Duodenal mucosa (tissue), 2 donors: ENCODE results near the gene OR5AU1.

Experiments used
- H3K27ac ChIP-seq: one replicate; pipeline ENCODE4 v1.7.0; 2013; ENCODE audit warnings: low read depth, low read length
- H3K27me3 ChIP-seq, 2 donors: one replicate each; pipeline ENCODE4 v1.7.0; 2013; ENCODE audit warnings: low read length in 2 of 2, control low read depth in 1 of 2; ENCODE audit not compliant: insufficient read depth in 2 of 2, control insufficient read depth in 1 of 2
- H3K36me3 ChIP-seq, 2 donors: one replicate each; pipeline ENCODE4 v1.7.0; 2013; ENCODE audit warnings: low read length in 2 of 2, control low read depth in 1 of 2; ENCODE audit not compliant: insufficient read depth in 2 of 2, control insufficient read depth in 1 of 2
- H3K4me1 ChIP-seq, 2 donors: one replicate each; pipeline ENCODE4 v1.7.0; 2013; ENCODE audit warnings: low read length in 2 of 2, control low read depth in 1 of 2; ENCODE audit not compliant: insufficient read depth in 2 of 2, control insufficient read depth in 1 of 2
- H3K4me3 ChIP-seq, 2 donors: one replicate each; pipeline ENCODE4 v1.7.0; 2013; ENCODE audit warnings: low read length in 2 of 2, low read depth in 1 of 2
- H3K9ac ChIP-seq, 2 donors: one replicate each; pipeline ENCODE4 v1.7.0; 2013; ENCODE audit warnings: low read length in 2 of 2, low read depth in 1 of 2
- H3K9me3 ChIP-seq, 2 donors: one replicate each; pipeline ENCODE4 v1.7.0; 2013; ENCODE audit warnings: low read length in 2 of 2, control low read depth in 1 of 2; ENCODE audit not compliant: control insufficient read depth in 1 of 2

The OR5AU1 gene

GRCh38 chr14:21155963-21156362, at the start of gene OR5AU1:
TSS of gene OR5AU1 (minus strand) at chr14:21156063. CDS start at chr14:21155872, 191 bp downstream.
- peaks cover 4 to 5% of the 10 kb centered on the region in 2 donors for H3K27me3 ChIP-seq
- no peaks in the 10 kb centered on the region for H3K4me1 ChIP-seq
- H3K36me3 ChIP-seq: no peaks in the 10 kb centered on the region
- no peak within 1 kb of the TSS for H3K9ac ChIP-seq
- H3K9me3 ChIP-seq: no peaks in the 10 kb centered on the region
- no peak within 1 kb of the TSS for H3K4me3 ChIP-seq
- H3K27ac ChIP-seq: no peak within 1 kb of the TSS

DNA sequence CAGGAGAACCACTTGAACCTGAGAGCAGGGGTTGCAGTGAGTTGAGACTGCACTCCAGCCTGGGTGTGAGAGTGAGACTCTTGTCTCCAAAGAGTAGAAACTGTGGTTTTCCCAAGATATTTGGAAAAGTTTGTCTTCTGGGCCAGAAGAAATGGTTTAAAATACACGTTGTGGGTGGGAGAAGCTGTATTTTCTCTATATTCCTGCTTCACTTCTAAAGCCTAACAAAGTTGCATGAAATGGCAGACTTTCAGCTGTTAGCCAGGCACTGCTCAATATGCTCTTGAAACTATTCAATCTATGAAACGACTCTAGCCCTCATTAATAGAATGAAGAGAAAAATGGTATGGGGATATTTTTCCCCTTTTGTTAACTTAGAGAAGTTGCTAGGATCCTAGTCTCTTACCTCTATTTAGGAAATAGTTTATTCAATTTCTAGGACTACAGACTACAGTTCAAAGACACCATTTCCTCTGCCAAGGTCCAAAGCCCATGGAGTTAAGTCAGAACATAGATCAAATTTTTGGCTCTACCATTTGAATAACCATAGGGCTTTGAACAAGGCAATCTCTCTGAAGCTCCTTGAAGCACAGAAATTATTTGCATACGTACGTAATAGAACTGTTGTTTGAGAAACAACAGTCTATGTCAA, 49.3 kb upstream of the OR5AU1 start:
- H3K27ac ChIP-seq: no peak overlapping the region
- H3K9me3 ChIP-seq: no peaks in the 10 kb centered on the region
- H3K4me1 ChIP-seq: no peaks in the 10 kb centered on the region
- no peak overlapping the region for H3K9ac ChIP-seq
- H3K36me3 ChIP-seq: peaks cover 37 to 50% of the 10 kb centered on the region in 2 donors
- no peaks in the 10 kb centered on the region for H3K27me3 ChIP-seq
- H3K4me3 ChIP-seq: no peak overlapping the region

- Histone ChIP-seq H3K27ac (no peak overlapping the region), H3K9me3 (no peaks in the 10 kb centered on the region), H3K27me3 (no peaks in the 10 kb centered on the region), H3K4me1 (no peaks in the 10 kb centered on the region), H3K9ac (no peak overlapping the region), H3K36me3 (peaks cover 35 to 43% of the 10 kb centered on the region in 2 donors), H3K4me3 (no peak overlapping the region)
Measured at GRCh38 chr14:21204167-21205025, 48.5 kb upstream of the OR5AU1 start.

DNA sequence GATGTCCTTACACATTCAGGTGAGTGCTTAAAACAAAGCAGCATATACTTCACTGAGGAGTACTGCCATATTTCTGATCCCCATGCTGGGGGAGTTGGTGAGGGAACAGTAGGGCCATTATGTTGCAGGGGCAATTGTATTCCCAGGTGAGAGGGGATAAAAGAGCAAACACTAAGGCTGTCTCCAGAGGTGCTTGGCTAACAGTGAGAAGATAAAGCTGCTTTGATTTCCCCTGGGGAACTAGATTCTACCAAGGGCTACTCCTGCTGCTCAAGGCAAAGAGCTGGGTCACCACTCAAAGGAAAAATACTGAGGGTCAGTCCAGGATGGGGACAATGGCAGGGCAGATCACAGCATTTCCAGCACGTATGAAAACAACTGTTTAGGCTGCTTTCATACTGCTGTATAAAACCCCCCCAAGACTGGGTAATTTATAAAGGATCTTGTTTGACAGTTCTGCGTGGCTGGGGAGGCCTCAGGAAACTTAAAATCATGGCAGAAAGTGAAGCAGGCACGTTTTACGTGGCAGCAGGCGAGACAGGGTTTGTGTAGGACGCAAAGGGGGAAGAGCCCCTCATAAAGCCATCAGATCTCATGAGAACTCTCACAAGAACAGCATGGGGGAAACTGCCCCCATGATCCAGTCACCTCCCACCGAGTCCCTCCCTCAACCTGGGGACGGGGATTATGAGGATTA, 47.8 kb upstream of the OR5AU1 start:
- Histone ChIP-seq H3K36me3 (peaks cover 30 to 35% of the 10 kb centered on the region in 2 donors), H3K27ac (no peak overlapping the region)

DNA sequence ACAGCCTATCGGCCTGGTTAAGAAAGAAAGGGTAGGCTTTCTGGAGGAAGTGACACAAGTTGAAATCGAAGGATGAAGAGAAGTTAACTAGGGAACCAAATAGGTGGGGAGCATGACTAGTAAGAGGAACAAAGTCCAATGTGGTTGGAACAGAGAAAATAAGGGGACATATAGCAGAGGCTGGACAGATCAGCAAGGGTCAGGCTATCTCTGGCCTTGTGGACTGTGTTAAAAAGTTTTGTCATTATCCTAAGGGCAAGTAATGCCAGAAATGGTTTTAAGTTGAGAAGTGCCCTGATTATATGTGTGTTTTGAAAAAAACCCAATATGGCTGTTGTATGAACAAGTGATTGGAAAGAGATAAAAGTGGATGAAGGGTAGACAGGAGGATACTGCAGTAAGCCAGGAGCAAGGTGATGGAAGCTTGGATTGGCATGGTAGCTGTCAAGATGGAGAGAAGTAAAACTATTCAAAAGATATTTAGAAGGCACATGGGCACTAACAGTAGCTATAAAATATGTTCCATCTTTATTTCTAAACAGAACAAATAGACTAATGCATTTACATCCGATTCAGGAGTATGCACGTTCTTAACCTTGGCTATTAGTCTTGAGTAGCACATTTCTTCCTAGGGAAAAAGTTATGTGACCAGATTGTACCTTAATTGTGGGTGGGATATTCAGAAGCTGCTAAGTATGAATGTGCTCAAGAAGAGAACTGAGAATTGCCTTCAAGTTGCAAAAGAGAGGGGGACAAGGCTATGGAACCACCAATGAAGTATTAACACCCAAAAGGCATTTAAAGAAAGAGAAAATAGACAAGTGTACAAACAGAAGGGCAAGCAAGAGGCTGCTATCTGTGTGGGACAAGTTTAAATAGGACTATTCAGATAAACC, 46.8 kb upstream of the OR5AU1 start:
- Histone ChIP-seq H3K4me3 (no peak overlapping the region), H3K4me1 (no peaks in the 10 kb centered on the region), H3K9ac (no peak overlapping the region), H3K27ac (no peak overlapping the region), H3K36me3 (peaks cover 21 to 26% of the 10 kb centered on the region in 2 donors), H3K27me3 (no peaks in the 10 kb centered on the region), H3K9me3 (no peaks in the 10 kb centered on the region)

More for the DNA sequence above, 47.8 kb upstream of the OR5AU1 start:
- no peak overlapping the region for H3K9ac ChIP-seq
- no peaks in the 10 kb centered on the region for H3K27me3 ChIP-seq
- no peak overlapping the region for H3K4me3 ChIP-seq
- no peaks in the 10 kb centered on the region for H3K4me1 ChIP-seq
- no peaks in the 10 kb centered on the region for H3K9me3 ChIP-seq

DNA sequence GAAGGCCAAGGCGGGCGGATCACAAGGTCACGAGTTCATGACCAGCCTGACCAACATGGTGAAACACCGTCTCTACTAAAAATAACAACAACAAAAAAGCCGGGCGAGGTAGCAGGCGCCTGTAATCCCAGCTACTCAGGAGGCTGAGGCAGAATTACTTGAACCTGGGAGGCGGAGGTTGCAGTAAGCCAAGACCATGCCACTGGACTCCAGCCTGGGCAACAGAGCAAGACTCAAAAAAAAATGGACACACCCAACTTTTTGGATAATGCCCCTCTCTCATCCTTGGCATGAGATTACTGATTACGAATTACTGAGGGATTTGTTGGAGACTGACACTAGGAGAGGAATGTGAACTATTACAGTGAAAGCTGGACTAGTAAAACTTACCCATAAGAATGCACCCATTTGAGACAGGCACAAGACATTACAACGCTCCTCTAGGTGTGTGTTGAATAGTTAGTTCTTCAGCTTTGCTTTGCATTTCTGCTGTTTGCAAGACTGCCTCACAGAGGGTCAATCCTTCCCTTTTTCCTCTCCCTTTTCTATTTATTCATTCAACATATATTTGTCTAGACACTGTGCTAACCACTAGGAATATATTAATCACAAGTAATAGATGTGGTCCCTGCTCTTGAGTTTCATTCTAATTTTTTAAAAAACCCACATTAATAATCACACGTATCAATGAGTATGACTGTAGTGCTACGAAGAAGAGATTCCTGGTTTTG, 46.0 kb upstream of the OR5AU1 start:
- Histone ChIP-seq H3K27me3 (no peaks in the 10 kb centered on the region), H3K9ac (no peak overlapping the region), H3K9me3 (peaks cover 0 to 3% of the 10 kb centered on the region in 2 donors), H3K27ac (no peak overlapping the region), H3K4me3 (no peak overlapping the region), H3K4me1 (no peaks in the 10 kb centered on the region), H3K36me3 (peaks cover 16 to 18% of the 10 kb centered on the region in 2 donors)

GRCh38 chr14:21200752-21201461, 45.0 kb upstream of the OR5AU1 start:
- Histone ChIP-seq H3K9me3 (peaks cover 0 to 3% of the 10 kb centered on the region in 2 donors), H3K4me1 (no peaks in the 10 kb centered on the region), H3K27ac (no peak overlapping the region), H3K4me3 (no peak overlapping the region), H3K9ac (no peak overlapping the region), H3K36me3 (peaks cover 11 to 12% of the 10 kb centered on the region in 2 donors), H3K27me3 (no peaks in the 10 kb centered on the region)

DNA sequence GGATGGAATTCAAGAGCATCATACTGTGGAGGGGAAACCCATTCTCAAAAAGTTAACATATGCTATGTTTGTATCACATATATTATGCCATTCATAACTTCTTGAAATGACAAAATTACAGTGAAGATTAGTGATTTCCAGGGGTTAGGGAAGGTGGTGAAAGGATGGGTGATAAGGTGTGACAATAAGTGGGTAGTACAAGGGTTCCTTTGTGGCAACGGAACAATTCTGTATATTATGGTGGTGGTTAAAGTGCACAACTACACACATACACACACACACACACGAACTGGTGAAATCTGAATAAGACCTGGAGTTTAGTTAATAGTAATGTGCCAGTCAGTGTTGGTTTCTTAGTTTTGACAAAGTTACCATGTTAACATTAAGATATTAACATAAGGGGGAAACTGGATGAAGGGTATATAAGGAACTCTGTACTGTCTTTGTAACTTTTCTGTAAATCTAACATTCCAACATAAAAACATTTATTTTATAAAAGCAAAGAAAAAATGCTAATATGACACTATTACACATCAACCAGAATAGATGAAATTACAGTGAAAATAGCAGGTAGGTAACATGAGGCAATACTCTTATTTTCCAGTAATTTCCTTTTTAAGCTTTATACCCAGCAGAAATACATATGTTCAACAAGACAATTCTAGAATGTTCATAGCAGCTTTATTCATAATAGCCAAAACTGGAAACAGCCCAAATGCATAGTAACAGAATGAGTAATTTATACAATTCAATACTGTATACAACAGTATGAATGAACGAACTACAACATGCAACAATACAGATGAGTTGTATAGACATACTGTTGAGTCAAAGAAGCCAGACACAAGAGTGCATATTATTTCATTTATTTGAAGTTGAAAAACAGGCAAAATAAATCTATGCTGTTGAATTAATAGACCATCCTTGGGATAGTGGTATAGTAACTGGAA, 44.0 kb upstream of the OR5AU1 start:
- H3K9me3 ChIP-seq: peaks cover 0 to 3% of the 10 kb centered on the region in 2 donors
- no peaks in the 10 kb centered on the region for H3K4me1 ChIP-seq
- peaks cover 4 to 10% of the 10 kb centered on the region in 2 donors for H3K36me3 ChIP-seq
- no peak overlapping the region for H3K4me3 ChIP-seq
- no peak overlapping the region for H3K27ac ChIP-seq
- no peaks in the 10 kb centered on the region for H3K27me3 ChIP-seq
- H3K9ac ChIP-seq: no peak overlapping the region
